H9 (cell line): ENCODE data around the gene EHMT2. TPM values are rescaled to one million over a fixed set of nuclear protein-coding genes. Genes with fewer than 3 reads are reported as not detected.

Experiments
- DNase-seq: peaks from one replicate; pipeline ENCODE4 v3.0.0-alpha.2; 2017
- H2AFZ ChIP-seq: one replicate; pipeline ENCODE4 v1.6.1; 2013; ENCODE audit warnings: mild to moderate bottlenecking, low read length, control low read depth, moderate library complexity
- H2AK5ac ChIP-seq: 2 replicates; pipeline ENCODE4 v1.6.1; 2013; ENCODE audit warnings: low read length, control low read depth, mixed read lengths; ENCODE audit not compliant: insufficient read length
- H2BK120ac ChIP-seq: one replicate; pipeline ENCODE4 v1.6.1; 2013; ENCODE audit warnings: low read depth, mild to moderate bottlenecking, low read length, control low read depth, inconsistent platforms; ENCODE audit not compliant: poor library complexity, severe bottlenecking
- H2BK12ac ChIP-seq: 2 replicates; pipeline ENCODE4 v1.6.1; 2013; ENCODE audit warnings: low read length, control low read depth, mixed read lengths, low read depth; ENCODE audit not compliant: insufficient read length
- H2BK15ac ChIP-seq: 2 replicates; pipeline ENCODE4 v1.6.1; 2013; ENCODE audit warnings: low read depth, low read length, control low read depth
- H2BK20ac ChIP-seq: one replicate; pipeline ENCODE4 v1.6.1; 2013; ENCODE audit warnings: low read depth, mild to moderate bottlenecking, low read length, control low read depth, inconsistent platforms; ENCODE audit not compliant: poor library complexity, severe bottlenecking
- H2BK5ac ChIP-seq: 2 replicates; pipeline ENCODE4 v1.6.1; 2013; ENCODE audit warnings: low read length, control low read depth, mixed read lengths; ENCODE audit not compliant: insufficient read length
- H3K14ac ChIP-seq: 2 replicates; pipeline ENCODE4 v1.6.1; 2013; ENCODE audit warnings: low read length, control low read depth; ENCODE audit not compliant: insufficient read depth
- H3K18ac ChIP-seq: 2 replicates; pipeline ENCODE4 v1.6.1; 2013; ENCODE audit warnings: low read depth, mild to moderate bottlenecking, mixed read lengths, low read length, control low read depth; ENCODE audit not compliant: insufficient read length
- H3K23ac ChIP-seq: 2 replicates; pipeline ENCODE4 v1.6.1; 2013; ENCODE audit warnings: low read length, control low read depth, mixed read lengths, low read depth; ENCODE audit not compliant: insufficient read length
- H3K23me2 ChIP-seq: 2 replicates; pipeline ENCODE4 v1.6.1; 2013; ENCODE audit warnings: low read depth, mild to moderate bottlenecking, mixed read lengths, low read length, control low read depth; ENCODE audit not compliant: insufficient read length, poor library complexity, severe bottlenecking
- H3K27ac ChIP-seq: 2 replicates; pipeline ENCODE4 v1.5.1; 2013; ENCODE audit warnings: low read length, control low read depth, mixed read lengths, low read depth; ENCODE audit not compliant: insufficient read length
- H3K27me3 ChIP-seq: 2 replicates; pipeline ENCODE4 v1.6.1; 2013; ENCODE audit warnings: low read length, control low read depth, inconsistent platforms; ENCODE audit not compliant: insufficient read depth
- H3K4ac ChIP-seq: 2 replicates; pipeline ENCODE4 v1.6.1; 2013; ENCODE audit warnings: low read depth, mild to moderate bottlenecking, control low read depth, inconsistent platforms, low read length, moderate library complexity
- H3K4me1 ChIP-seq: 2 replicates; pipeline ENCODE4 v1.6.1; 2013; ENCODE audit warnings: low read length, control low read depth, inconsistent platforms; ENCODE audit not compliant: insufficient read depth
- H3K4me2 ChIP-seq: 2 replicates; pipeline ENCODE4 v1.6.1; 2013; ENCODE audit warnings: low read length, control low read depth, mixed read lengths; ENCODE audit not compliant: insufficient read length, insufficient read depth
- H3K56ac ChIP-seq: 2 replicates; pipeline ENCODE4 v1.6.1; 2013; ENCODE audit warnings: low read depth, mild to moderate bottlenecking, mixed read lengths, low read length, control low read depth; ENCODE audit not compliant: insufficient read length
- H3K79me1 ChIP-seq: 2 replicates; pipeline ENCODE4 v1.6.1; 2013; ENCODE audit warnings: low read depth, mild to moderate bottlenecking, moderate library complexity, low read length, control low read depth, inconsistent platforms; ENCODE audit not compliant: insufficient read depth, poor library complexity, severe bottlenecking
- H3K79me2 ChIP-seq: 2 replicates; pipeline ENCODE4 v1.6.1; 2013; ENCODE audit warnings: low read length, control low read depth, inconsistent platforms; ENCODE audit not compliant: insufficient read depth
- H3K9ac ChIP-seq: 2 replicates; pipeline ENCODE4 v1.6.1; 2013; ENCODE audit warnings: low read length, control low read depth, mixed read lengths; ENCODE audit not compliant: insufficient read length; ENCODE audit errors: extremely low read depth
- H3K9me3 ChIP-seq: one replicate; pipeline ENCODE4 v1.6.1; 2013; ENCODE audit warnings: low read depth, low read length, inconsistent platforms; ENCODE audit not compliant: control insufficient read depth
- H3T11ph ChIP-seq: one replicate; pipeline ENCODE4 v1.6.1; 2013; ENCODE audit warnings: mild to moderate bottlenecking, low read length, control low read depth, inconsistent platforms
- H4K20me1 ChIP-seq: one replicate; pipeline ENCODE4 v1.6.1; 2013; ENCODE audit not compliant: control insufficient read depth, insufficient read length, insufficient read depth
- H4K5ac ChIP-seq: 2 replicates; pipeline ENCODE4 v1.6.1; 2013; ENCODE audit warnings: low read depth, mild to moderate bottlenecking, mixed read lengths, low read length, control low read depth; ENCODE audit not compliant: insufficient read length
- H4K8ac ChIP-seq: replicated peaks from 2 replicates; pipeline ENCODE4 v1.6.1; 2013; ENCODE audit warnings: low read length, control low read depth, mixed read lengths, low read depth; ENCODE audit not compliant: insufficient read length
- H4K91ac ChIP-seq: 2 replicates; pipeline ENCODE4 v1.6.1; 2013; ENCODE audit warnings: low read depth, mild to moderate bottlenecking, moderate library complexity, mixed read lengths, low read length, control low read depth; ENCODE audit not compliant: insufficient read length
- H3K27ac Mint-ChIP-seq, 3 experiments: 2 replicates in 2 of 3; 3 replicates in 1 of 3; pipeline ENCODE4 v1.8.0; 2020 to 2021; ENCODE audit warnings: mixed read lengths in 3 of 3, mild to moderate bottlenecking in 1 of 3, moderate library complexity in 1 of 3
- H3K27me3 Mint-ChIP-seq: 2 replicates; pipeline ENCODE4 v1.8.0; 2021; ENCODE audit warnings: low read depth, mild to moderate bottlenecking, moderate library complexity, mixed read lengths
- H3K36me3 Mint-ChIP-seq, 3 experiments: 2 replicates in 2 of 3; 3 replicates in 1 of 3; pipeline ENCODE4 v1.8.0; 2020 to 2021; ENCODE audit warnings: low read depth in 3 of 3, mixed read lengths in 3 of 3; ENCODE audit not compliant: insufficient read depth in 1 of 3
- H3K4me1 Mint-ChIP-seq, 2 experiments: 2 replicates each; pipeline ENCODE4 v1.8.0; 2020; ENCODE audit warnings: mixed read lengths in 2 of 2
- H3K4me3 Mint-ChIP-seq, 2 experiments: 2 replicates in 1 of 2; 3 replicates in 1 of 2; pipeline ENCODE4 v1.8.0; 2020 to 2021; ENCODE audit warnings: mild to moderate bottlenecking in 2 of 2, mixed read lengths in 2 of 2, moderate library complexity in 1 of 2
- H3K9me3 Mint-ChIP-seq, 2 experiments: 2 replicates in 1 of 2; 3 replicates in 1 of 2; pipeline ENCODE4 v1.8.0; 2020; ENCODE audit warnings: mild to moderate bottlenecking in 2 of 2, mixed read lengths in 2 of 2, moderate library complexity in 1 of 2
- CTCF ChIP-seq: fragments of 200-600 bp; sonication (generic); conservative IDR thresholded peaks from 3 replicates; pipeline ENCODE4 v1.8.0; 2021; ENCODE audit warnings: antibody characterized with exemption, mild to moderate bottlenecking
- WGBS: extraction: QIAGEN DNeasy Blood & Tissue Kit; methylation state at CpG from one replicate; pipeline ENCODE4 v1.1.7; 2013; ENCODE audit warnings: missing lambda C conversion rate, low lambda C conversion rate, mixed read lengths; ENCODE audit not compliant: insufficient read length; ENCODE audit errors: extremely low coverage; 5-methylcytosine and 5-hydroxymethylcytosine counted together
- total RNA-seq: library from RNA; stranded (reverse); gene quantifications from 2 replicates; pipeline ENCODE4 v1.2.1, GENCODE V29; 2021

The EHMT2 gene
- total RNA-seq, 1 experiment from 2014 or later, result 124 TPM

GRCh38 chr6:31878222-31878621 lies 19.3 kb downstream of the EHMT2 start:
- Mint-ChIP-seq H3K4me1 (peaks cover 3 to 27% of the 10 kb centered on the region in 2 experiments), H3K4me3 (no peak overlapping the region; a peak in 1 of 5 replicates), H3K27ac (peak overlapping the region in 1 of 3 experiments; percentile 68; a peak in 2 of 7 replicates), H3K9me3 (no peaks in the 10 kb centered on the region), H3K36me3 (peaks cover 29 to 37% (median 36%) of the 10 kb centered on the region in 3 experiments; a peak in 6 of 7 replicates), H3K27me3 (no peaks in the 10 kb centered on the region; the same call in 1 of the 2 replicates)
- Histone ChIP-seq H2BK5ac (no peak overlapping the region), H3T11ph (no peak overlapping the region), H3K23ac (no peak overlapping the region), H2BK120ac (no peak overlapping the region), H2BK15ac (no peak overlapping the region), H2AK5ac (no peak overlapping the region), H4K20me1 (no peaks in the 10 kb centered on the region), H3K27me3 (no peaks in the 10 kb centered on the region), H3K27ac (no peak overlapping the region), H2BK20ac (no peak overlapping the region), H3K56ac (no peak overlapping the region), H3K4ac (no peak overlapping the region), H4K91ac (no peak overlapping the region), H3K79me1 (no peaks in the 10 kb centered on the region), H3K4me1 (no peaks in the 10 kb centered on the region), H3K14ac (no peak overlapping the region), H4K8ac (no peak overlapping the region), H3K18ac (no peak overlapping the region), H3K9ac (no peak overlapping the region), H4K5ac (no peak overlapping the region), H2BK12ac (no peak overlapping the region), H3K9me3 (no peaks in the 10 kb centered on the region), H2AFZ (no peak overlapping the region), H3K79me2 (no peaks in the 10 kb centered on the region), H3K23me2 (no peaks in the 10 kb centered on the region), H3K4me2 (no peak overlapping the region)
- TF ChIP-seq CTCF, result no peak
- DNase-seq, result peak; percentile 29
- WGBS, result no CpG with 5 or more reads among the region's 3 CpGs
